ENCODE data around the gene FAAP24. TPM values are rescaled to one million over a fixed set of nuclear protein-coding genes. Genes with fewer than 3 reads are reported as not detected.

The FAAP24 gene
- polyA plus RNA-seq, 1 donor (not counting 4 experiments of a cell fraction or from before 2014, with no cell fraction given): 3.3 TPM

DNA sequence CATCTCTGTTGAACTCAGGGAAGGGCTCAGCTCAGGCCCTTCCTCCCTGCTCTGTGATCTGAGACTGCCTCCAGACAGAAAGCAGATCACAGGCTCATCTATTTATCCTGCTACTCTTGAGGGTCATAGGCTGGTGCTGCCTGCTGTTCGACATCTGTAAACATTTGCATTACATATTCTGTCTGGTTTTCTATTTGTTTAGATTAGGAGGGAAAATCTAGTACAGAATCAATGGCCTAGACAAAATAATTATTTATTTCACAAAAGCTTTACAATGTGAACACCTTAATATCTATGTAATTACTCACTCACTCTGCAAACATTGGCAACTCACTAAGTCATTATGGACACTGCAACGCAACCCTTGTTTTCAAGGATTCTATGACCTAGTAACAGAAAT lies 43.2 kb upstream of the FAAP24 start:
- Histone ChIP-seq H3K4me3 (ENCODE audit: control insufficient read depth in 2 of 3, extremely low read depth in 1 of 3, insufficient read depth in 2 of 3, low read depth in 1 of 3, low read length in 3 of 3) (no peak overlapping the region), H3K9me1 (ENCODE audit: control insufficient read depth, extremely low read depth, insufficient read depth, low read length) (no peaks in the 10 kb centered on the region), H3K27ac (ENCODE audit: control insufficient read depth, insufficient read depth, low read length) (no peak overlapping the region), H2AFZ (ENCODE audit: control insufficient read depth, low read length) (no peak overlapping the region), H3K9ac (ENCODE audit: control insufficient read depth, extremely low read depth, insufficient read depth, low read length) (no peak overlapping the region), H3K4me1 (ENCODE audit: control insufficient read depth, extremely low read depth, insufficient read depth, low read length) (no peaks in the 10 kb centered on the region), H3K79me2 (ENCODE audit: control insufficient read depth, insufficient read depth, low read length) (no peaks in the 10 kb centered on the region), H3K36me3 (ENCODE audit: control insufficient read depth in 2 of 2, extremely low read depth in 1 of 2, insufficient read depth in 2 of 2, low read length in 2 of 2) (peaks cover 0 to 9% of the 10 kb centered on the region in 2 experiments), H3K27me3 (ENCODE audit: control insufficient read depth, extremely low read depth, insufficient read depth, low read length) (no peaks in the 10 kb centered on the region), H4K20me1 (ENCODE audit: control insufficient read depth, extremely low read depth, insufficient read depth, low read length) (no peaks in the 10 kb centered on the region), H3K9me3 (ENCODE audit: control insufficient read depth, low read depth, low read length) (no peaks in the 10 kb centered on the region), H3K4me2 (ENCODE audit: control insufficient read depth, extremely low read depth, insufficient read depth, low read depth, low read length) (no peak overlapping the region)
- TF ChIP-seq EZH2 (IDR thresholded peaks at IDR 0.05; ENCODE audit: low read length): no peak
- TF ChIP-seq, protein P1, sequence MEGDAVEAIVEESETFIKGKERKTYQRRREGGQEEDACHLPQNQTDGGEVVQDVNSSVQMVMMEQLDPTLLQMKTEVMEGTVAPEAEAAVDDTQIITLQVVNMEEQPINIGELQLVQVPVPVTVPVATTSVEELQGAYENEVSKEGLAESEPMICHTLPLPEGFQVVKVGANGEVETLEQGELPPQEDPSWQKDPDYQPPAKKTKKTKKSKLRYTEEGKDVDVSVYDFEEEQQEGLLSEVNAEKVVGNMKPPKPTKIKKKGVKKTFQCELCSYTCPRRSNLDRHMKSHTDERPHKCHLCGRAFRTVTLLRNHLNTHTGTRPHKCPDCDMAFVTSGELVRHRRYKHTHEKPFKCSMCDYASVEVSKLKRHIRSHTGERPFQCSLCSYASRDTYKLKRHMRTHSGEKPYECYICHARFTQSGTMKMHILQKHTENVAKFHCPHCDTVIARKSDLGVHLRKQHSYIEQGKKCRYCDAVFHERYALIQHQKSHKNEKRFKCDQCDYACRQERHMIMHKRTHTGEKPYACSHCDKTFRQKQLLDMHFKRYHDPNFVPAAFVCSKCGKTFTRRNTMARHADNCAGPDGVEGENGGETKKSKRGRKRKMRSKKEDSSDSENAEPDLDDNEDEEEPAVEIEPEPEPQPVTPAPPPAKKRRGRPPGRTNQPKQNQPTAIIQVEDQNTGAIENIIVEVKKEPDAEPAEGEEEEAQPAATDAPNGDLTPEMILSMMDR (optimal IDR thresholded peaks at IDR 0.05 in 1 of 3, IDR thresholded peaks at IDR 0.05 in 1 of 3, conservative IDR thresholded peaks at IDR 0.05 in 1 of 3; ENCODE audit: extremely low read depth in 1 of 3, insufficient read depth in 2 of 3, low read length in 3 of 3): no peak
- dilution Hi-C loops (cut with MboI; ENCODE audit: extremely low pct_ligation_motif_present, low sequenced_read_pairs): no loop called here
- no peak for DNase-seq (ENCODE audit: low read depth, low spot score)
- FAIRE-seq: no peak

DNA sequence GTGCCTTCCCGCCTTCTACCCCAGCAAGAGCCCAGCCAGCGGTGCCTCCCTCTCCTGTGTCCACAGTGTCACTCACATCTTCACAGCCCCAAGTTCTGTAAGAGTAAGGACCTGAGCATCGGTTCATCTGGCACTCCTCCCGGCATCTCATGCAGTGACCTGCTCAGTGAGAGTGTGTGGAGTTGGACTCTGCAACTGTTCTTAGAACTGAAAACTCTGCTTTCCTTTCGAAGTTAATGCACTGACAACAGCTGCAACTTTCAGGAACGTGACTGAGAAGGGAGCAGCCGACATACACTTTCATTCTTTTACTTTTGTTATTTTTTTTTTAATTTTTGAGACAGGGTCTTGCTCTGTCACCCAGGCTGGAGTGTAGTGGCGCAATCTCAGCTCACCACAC lies 41.5 kb upstream of the FAAP24 start:
- TF ChIP-seq, protein P1 (optimal IDR thresholded peaks at IDR 0.05 in 1 of 3, IDR thresholded peaks at IDR 0.05 in 1 of 3, conservative IDR thresholded peaks at IDR 0.05 in 1 of 3; ENCODE audit: extremely low read depth in 1 of 3, insufficient read depth in 2 of 3, low read length in 3 of 3): no peak
- no peak for TF ChIP-seq EZH2 (IDR thresholded peaks at IDR 0.05; ENCODE audit: low read length)
- Histone ChIP-seq H3K9me1 (ENCODE audit: control insufficient read depth, extremely low read depth, insufficient read depth, low read length) (no peaks in the 10 kb centered on the region), H3K4me3 (ENCODE audit: control insufficient read depth in 2 of 3, extremely low read depth in 1 of 3, insufficient read depth in 2 of 3, low read depth in 1 of 3, low read length in 3 of 3) (no peak overlapping the region), H2AFZ (ENCODE audit: control insufficient read depth, low read length) (no peak overlapping the region), H3K4me2 (ENCODE audit: control insufficient read depth, extremely low read depth, insufficient read depth, low read depth, low read length) (no peak overlapping the region), H4K20me1 (ENCODE audit: control insufficient read depth, extremely low read depth, insufficient read depth, low read length) (no peaks in the 10 kb centered on the region), H3K27ac (ENCODE audit: control insufficient read depth, insufficient read depth, low read length) (no peak overlapping the region), H3K4me1 (ENCODE audit: control insufficient read depth, extremely low read depth, insufficient read depth, low read length) (no peaks in the 10 kb centered on the region), H3K9me3 (ENCODE audit: control insufficient read depth, low read depth, low read length) (no peaks in the 10 kb centered on the region), H3K9ac (ENCODE audit: control insufficient read depth, extremely low read depth, insufficient read depth, low read length) (no peak overlapping the region), H3K79me2 (ENCODE audit: control insufficient read depth, insufficient read depth, low read length) (no peaks in the 10 kb centered on the region), H3K27me3 (ENCODE audit: control insufficient read depth, extremely low read depth, insufficient read depth, low read length) (no peaks in the 10 kb centered on the region), H3K36me3 (ENCODE audit: control insufficient read depth in 2 of 2, extremely low read depth in 1 of 2, insufficient read depth in 2 of 2, low read length in 2 of 2) (peaks cover 0 to 10% of the 10 kb centered on the region in 2 experiments)
- dilution Hi-C loops (cut with MboI; ENCODE audit: extremely low pct_ligation_motif_present, low sequenced_read_pairs): no loop called here
- DNase-seq (ENCODE audit: low read depth, low spot score) (no peak), FAIRE-seq (no peak)
